ENCODE measurements around the gene ATL2. TPM values are rescaled to one million over a fixed set of nuclear protein-coding genes. Genes with fewer than 3 reads are reported as not detected.

Gene ATL2
- total and polyA plus RNA-seq, 2 of the 8 experiments (the other 6 are each of a cell fraction or from before 2014, with no cell fraction given): 38.8 to 84.6 TPM

DNA sequence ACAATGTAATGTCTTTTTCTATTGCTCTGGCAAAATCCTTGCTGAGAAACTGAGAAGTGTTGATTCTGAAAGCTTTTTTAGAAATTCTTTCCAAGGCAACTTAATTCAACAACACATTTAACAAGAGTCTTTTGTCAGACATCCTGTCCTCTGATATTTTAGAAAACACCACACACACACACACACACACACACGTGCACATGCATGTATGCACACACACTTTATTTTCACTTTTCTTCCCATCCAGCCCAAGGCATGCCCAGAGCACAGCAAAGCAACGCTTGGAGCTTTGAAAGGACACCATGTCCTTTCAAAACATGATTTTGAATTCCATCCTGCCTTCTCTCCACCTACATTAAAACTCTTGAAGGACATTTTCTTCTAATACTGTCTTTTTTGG lies 116.1 kb downstream of the ATL2 start:
- Histone ChIP-seq H2BK15ac (ENCODE audit: low read length) (no peak overlapping the region), H3K27ac (ENCODE audit: low read depth, low read length) (no peak overlapping the region), H3K23me2 (ENCODE audit: low read depth, low read length) (no peaks in the 10 kb centered on the region), H4K20me1 (replicated peaks in 1 of 2; ENCODE audit: control insufficient read depth in 1 of 2, insufficient read depth in 2 of 2, low read length in 2 of 2) (no peaks in the 10 kb centered on the region), H2BK12ac (ENCODE audit: low read depth, low read length) (no peak overlapping the region), H3K23ac (ENCODE audit: insufficient read length) (no peak overlapping the region), H2BK5ac (ENCODE audit: low read depth, low read length) (no peak overlapping the region), H3K4me3 (ENCODE audit: extremely low read depth in 1 of 4, insufficient read depth in 2 of 4, low read depth in 3 of 4, low read length in 4 of 4) (no peak overlapping the region), H3K18ac (ENCODE audit: extremely low read depth, low read length) (no peak overlapping the region), H3K9ac (replicated peaks in 1 of 4; ENCODE audit: extremely low read depth in 1 of 4, low read depth in 3 of 4, low read length in 3 of 4) (no peak overlapping the region), H4K5ac (ENCODE audit: insufficient read length, low read depth, low read length) (no peak overlapping the region), H3K4me1 (replicated peaks in 1 of 4; ENCODE audit: control insufficient read depth in 3 of 4, insufficient read depth in 4 of 4, low read length in 3 of 4) (peaks cover 0 to 4% (median 0%) of the 10 kb centered on the region in 4 experiments; a peak in 2 of 7 replicates), H3K79me1 (ENCODE audit: low read depth, low read length) (no peaks in the 10 kb centered on the region), H3K27me3 (replicated peaks in 1 of 4; ENCODE audit: control insufficient read depth in 3 of 4, extremely low read depth in 1 of 4, insufficient read depth in 3 of 4, low read length in 3 of 4) (no peaks in the 10 kb centered on the region), H2BK120ac (replicated peaks; ENCODE audit: low read depth, low read length) (no peak overlapping the region), H3K79me2 (ENCODE audit: control insufficient read depth in 1 of 2, insufficient read depth in 2 of 2, low read length in 2 of 2) (no peaks in the 10 kb centered on the region), H2AK5ac (ENCODE audit: low read depth, low read length) (no peak overlapping the region), H3K4me2 (ENCODE audit: insufficient read depth in 1 of 2, low read depth in 2 of 2, low read length in 2 of 2) (no peak overlapping the region), H4K91ac (replicated peaks; ENCODE audit: insufficient read length, low read length) (no peak overlapping the region), H2AFZ (ENCODE audit: low read length) (no peak overlapping the region), H4K8ac (ENCODE audit: extremely low read depth, insufficient read depth, low read length) (no peak overlapping the region), H3K36me3 (ENCODE audit: control insufficient read depth in 2 of 4, insufficient read depth in 4 of 4, low read length in 3 of 4) (no peaks in the 10 kb centered on the region), H3K4ac (replicated peaks; ENCODE audit: insufficient read length, low read depth, low read length) (no peak overlapping the region), H3K9me3 (ENCODE audit: insufficient read depth in 2 of 2, low read depth in 1 of 2, low read length in 1 of 2) (no peaks in the 10 kb centered on the region), H3K14ac (ENCODE audit: insufficient read length) (no peak overlapping the region), H3K56ac (replicated peaks; ENCODE audit: insufficient read length, low read depth, low read length) (no peak overlapping the region), H2BK20ac (ENCODE audit: low read length) (no peak overlapping the region)
- CTCF ChIA-PET (ENCODE audit: partially characterized antibody): interaction anchor here (0.6 kb wide), 1 partner anchor 851 kb away, joined by 3 read pairs; no protein-coding TSS in a partner anchor
- FAIRE-seq: no peak
- WGBS, 2 experiments (ENCODE audit: extremely low coverage in 1 of 2, insufficient coverage in 1 of 2, insufficient read length in 1 of 2, insufficient replicate concordance in 2 of 2, low coverage in 1 of 2, low lambda C conversion rate in 2 of 2, missing lambda C conversion rate in 1 of 2): 93% methylated on average over 2 of the region's 2 CpGs; no CpG with 5 or more reads in 1 of the 2 experiments
- DNase-seq (ENCODE audit: low read depth in 1 of 2, low spot score in 2 of 2): no peak
- POLR2A ChIA-PET (ENCODE audit: partially characterized antibody): no interaction called here
- TF ChIP-seq EZH2 (IDR thresholded peaks at IDR 0.05; ENCODE audit: low read depth, low read length, severe bottlenecking) (no peak), CBX8 (IDR thresholded peaks at IDR 0.05; ENCODE audit: borderline replicate concordance, low read depth, low read length) (no peak), ATF2 (IDR thresholded peaks at IDR 0.05; ENCODE audit: low read length) (no peak), ATF3 (IDR thresholded peaks at IDR 0.05; ENCODE audit: insufficient read depth, low read depth, low read length) (no peak), POU5F1 (IDR thresholded peaks at IDR 0.05; ENCODE audit: low read depth, low read length) (no peak), TBP (IDR thresholded peaks at IDR 0.05; ENCODE audit: low read depth, low read length) (no peak), BACH1 (IDR thresholded peaks at IDR 0.05; ENCODE audit: low read length) (no peak), FOSL1 (IDR thresholded peaks at IDR 0.05; ENCODE audit: insufficient read depth, low read depth, low read length) (no peak), SP1 (IDR thresholded peaks at IDR 0.05; ENCODE audit: low read depth, low read length) (no peak), NANOG (IDR thresholded peaks at IDR 0.05; ENCODE audit: insufficient read depth, low read depth, low read length, poor library complexity, severe bottlenecking) (no peak)
- TF ChIP-seq, protein P1, sequence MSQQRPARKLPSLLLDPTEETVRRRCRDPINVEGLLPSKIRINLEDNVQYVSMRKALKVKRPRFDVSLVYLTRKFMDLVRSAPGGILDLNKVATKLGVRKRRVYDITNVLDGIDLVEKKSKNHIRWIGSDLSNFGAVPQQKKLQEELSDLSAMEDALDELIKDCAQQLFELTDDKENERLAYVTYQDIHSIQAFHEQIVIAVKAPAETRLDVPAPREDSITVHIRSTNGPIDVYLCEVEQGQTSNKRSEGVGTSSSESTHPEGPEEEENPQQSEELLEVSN (IDR thresholded peaks at IDR 0.05): no peak

Data from H1 (cell line).